Measurements from ENCODE around the gene BOC.

The BOC gene

DNA sequence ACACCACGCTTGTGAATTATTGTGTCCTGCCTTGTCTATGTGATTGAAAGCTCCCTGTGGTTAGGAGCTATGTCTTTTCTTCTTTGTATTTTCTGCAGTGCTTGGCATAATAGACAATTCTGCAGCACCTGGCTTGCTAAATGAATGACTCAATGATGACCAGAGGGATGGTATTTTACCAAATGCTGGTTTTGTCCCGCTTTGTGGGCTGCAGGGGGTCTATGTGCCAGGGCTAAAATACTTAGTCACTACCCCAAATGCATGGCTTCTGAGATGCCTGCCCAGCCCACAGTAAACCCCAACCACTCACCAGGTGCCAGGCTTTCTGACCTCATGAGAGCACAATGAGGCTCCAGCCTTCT lies 50.9 kb downstream of the BOC start:
- DNase-seq (ENCODE audit: extremely low read depth, insufficient read length) = no peak
- TF ChIP-seq, protein P1, sequence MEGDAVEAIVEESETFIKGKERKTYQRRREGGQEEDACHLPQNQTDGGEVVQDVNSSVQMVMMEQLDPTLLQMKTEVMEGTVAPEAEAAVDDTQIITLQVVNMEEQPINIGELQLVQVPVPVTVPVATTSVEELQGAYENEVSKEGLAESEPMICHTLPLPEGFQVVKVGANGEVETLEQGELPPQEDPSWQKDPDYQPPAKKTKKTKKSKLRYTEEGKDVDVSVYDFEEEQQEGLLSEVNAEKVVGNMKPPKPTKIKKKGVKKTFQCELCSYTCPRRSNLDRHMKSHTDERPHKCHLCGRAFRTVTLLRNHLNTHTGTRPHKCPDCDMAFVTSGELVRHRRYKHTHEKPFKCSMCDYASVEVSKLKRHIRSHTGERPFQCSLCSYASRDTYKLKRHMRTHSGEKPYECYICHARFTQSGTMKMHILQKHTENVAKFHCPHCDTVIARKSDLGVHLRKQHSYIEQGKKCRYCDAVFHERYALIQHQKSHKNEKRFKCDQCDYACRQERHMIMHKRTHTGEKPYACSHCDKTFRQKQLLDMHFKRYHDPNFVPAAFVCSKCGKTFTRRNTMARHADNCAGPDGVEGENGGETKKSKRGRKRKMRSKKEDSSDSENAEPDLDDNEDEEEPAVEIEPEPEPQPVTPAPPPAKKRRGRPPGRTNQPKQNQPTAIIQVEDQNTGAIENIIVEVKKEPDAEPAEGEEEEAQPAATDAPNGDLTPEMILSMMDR (IDR thresholded peaks at IDR 0.05; ENCODE audit: insufficient read depth, low read length, poor library complexity, severe bottlenecking) = no peak
- Histone ChIP-seq H3K36me3 (ENCODE audit: control insufficient read depth, insufficient read depth, low read length) (no peaks in the 10 kb centered on the region), H3K27me3 (replicated peaks; ENCODE audit: control insufficient read depth, insufficient read depth, low read length) (no peaks in the 10 kb centered on the region; the same call in 1 of the 2 replicates), H3K4me3 (replicated peaks; ENCODE audit: low read depth, low read length) (no peak overlapping the region)

DNA sequence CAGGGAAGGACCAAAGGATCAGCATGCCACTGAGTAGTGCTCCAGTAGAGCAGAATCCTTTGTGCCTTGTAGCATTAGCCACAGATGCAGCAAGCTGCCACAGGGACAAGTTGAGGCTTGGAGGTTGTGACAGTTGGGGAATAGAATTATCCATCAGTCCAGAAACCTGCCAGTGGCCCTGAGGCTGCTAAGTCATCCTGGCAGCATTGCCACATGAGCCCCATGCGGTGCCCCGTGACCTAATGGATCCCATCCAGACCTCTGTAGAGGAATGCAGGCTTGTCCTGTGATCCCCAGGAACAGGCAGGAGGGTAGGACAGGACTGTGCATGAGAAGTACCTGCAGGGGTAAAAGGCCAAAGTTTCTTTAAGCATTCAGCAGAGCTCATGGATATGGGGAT lies 51.7 kb downstream of the BOC start:
- TF ChIP-seq, protein P1 (IDR thresholded peaks at IDR 0.05; ENCODE audit: insufficient read depth, low read length, poor library complexity, severe bottlenecking) = no peak
- Histone ChIP-seq H3K36me3 (ENCODE audit: control insufficient read depth, insufficient read depth, low read length) (no peaks in the 10 kb centered on the region), H3K27me3 (replicated peaks; ENCODE audit: control insufficient read depth, insufficient read depth, low read length) (no peaks in the 10 kb centered on the region; the same call in 1 of the 2 replicates), H3K4me3 (replicated peaks; ENCODE audit: low read depth, low read length) (no peak overlapping the region)
- DNase-seq (ENCODE audit: extremely low read depth, insufficient read length) = no peak

DNA sequence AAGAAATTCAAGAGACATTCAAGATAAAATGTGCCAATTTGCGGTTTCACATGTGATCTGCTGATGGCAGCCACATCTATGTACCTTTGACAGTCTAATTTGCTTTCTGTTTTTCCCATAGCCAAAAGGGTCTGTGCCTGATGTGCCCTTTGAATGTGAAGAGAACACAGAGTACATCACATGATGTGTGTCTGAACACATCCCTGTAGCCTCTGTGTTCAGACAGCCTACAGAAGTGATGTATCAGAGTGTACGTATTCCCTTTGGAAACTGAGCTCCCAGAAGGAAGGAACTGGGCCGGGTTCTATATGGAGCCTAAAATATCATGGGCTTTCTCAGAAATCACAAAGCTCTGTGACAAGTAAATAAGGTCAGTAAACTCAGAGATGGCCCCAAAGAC lies 52.4 kb downstream of the BOC start:
- H3K27me3 ChIP-seq (replicated peaks; ENCODE audit: control insufficient read depth, insufficient read depth, low read length) = no peaks in the 10 kb centered on the region; the same call in none of the 2 replicates
- no peak for DNase-seq (ENCODE audit: extremely low read depth, insufficient read length)
- no peaks in the 10 kb centered on the region for H3K36me3 ChIP-seq (ENCODE audit: control insufficient read depth, insufficient read depth, low read length)
- H3K4me3 ChIP-seq (replicated peaks; ENCODE audit: low read depth, low read length) = no peak overlapping the region
- TF ChIP-seq, protein P1 (IDR thresholded peaks at IDR 0.05; ENCODE audit: insufficient read depth, low read length, poor library complexity, severe bottlenecking) = no peak

DNA sequence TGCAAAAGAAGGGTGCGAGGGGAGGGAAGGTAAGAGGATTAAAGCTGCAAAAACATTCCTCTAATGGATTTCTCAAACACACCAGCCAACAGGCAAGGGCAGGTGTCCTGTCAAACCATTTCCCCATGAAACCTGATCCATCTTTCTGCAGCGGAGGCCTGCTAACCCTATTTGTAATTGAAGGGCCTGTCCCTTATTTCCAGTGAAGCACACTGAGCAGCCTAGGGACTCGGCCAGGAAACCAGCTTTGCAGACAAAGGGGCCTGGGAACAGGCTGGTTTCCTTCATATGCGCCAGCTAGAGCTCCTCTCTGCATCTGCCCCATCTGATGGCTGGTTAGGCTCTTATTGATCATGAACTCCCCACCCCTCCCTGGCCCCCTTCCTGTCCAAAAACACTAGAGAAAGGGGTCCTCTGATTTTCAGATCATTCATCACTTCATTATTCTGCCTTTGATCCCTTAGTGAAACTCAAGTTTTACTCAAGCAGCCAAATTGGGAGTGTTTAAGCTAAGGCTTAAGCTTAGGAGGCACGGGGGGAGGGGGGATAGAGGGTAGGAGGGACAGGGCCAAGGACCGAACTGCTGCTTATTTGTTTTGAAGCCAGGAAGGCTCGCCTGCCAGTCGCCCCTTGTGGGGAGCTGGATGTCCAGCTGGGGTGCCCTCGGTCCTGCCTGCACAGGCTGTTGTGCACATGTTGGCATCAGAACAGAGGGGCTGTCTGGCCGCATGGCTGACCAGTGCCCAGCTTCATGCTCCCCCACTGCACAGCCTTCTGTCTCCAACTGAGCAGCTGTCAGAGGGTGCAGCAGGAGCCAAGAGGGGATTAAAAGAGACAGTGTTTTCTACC lies 53.1 kb downstream of the BOC start:
- TF ChIP-seq, protein P1 (IDR thresholded peaks at IDR 0.05; ENCODE audit: insufficient read depth, low read length, poor library complexity, severe bottlenecking) = no peak
- Histone ChIP-seq H3K36me3 (ENCODE audit: control insufficient read depth, insufficient read depth, low read length) (no peaks in the 10 kb centered on the region), H3K27me3 (replicated peaks; ENCODE audit: control insufficient read depth, insufficient read depth, low read length) (no peaks in the 10 kb centered on the region; the same call in none of the 2 replicates), H3K4me3 (replicated peaks; ENCODE audit: low read depth, low read length) (no peak overlapping the region)
- no peak for DNase-seq (ENCODE audit: extremely low read depth, insufficient read length)

DNA sequence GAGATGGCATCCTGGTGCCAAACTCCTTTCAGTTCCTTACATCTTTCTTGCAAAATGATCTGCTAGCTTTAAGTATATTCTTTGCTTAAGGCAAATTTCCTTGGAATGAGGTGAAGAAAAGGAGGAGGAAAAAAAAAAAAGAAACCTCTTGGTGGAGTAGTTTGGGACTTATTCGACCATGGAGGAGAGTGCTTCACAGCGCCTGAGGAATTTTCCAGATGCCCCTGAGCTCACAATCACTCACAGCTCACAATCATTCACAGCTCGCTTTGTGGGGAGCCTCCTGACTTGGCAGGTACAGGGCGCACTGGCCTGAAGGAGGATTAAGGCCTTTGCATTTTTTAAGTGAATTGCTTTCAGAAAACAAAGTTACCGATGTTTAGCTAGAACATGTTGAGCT lies 53.9 kb downstream of the BOC start:
- DNase-seq (ENCODE audit: extremely low read depth, insufficient read length) = no peak
- H3K27me3 ChIP-seq (replicated peaks; ENCODE audit: control insufficient read depth, insufficient read depth, low read length) = no peaks in the 10 kb centered on the region; the same call in 1 of the 2 replicates
- TF ChIP-seq, protein P1 (IDR thresholded peaks at IDR 0.05; ENCODE audit: insufficient read depth, low read length, poor library complexity, severe bottlenecking) = no peak
- H3K4me3 ChIP-seq (replicated peaks; ENCODE audit: low read depth, low read length) = no peak overlapping the region
- H3K36me3 ChIP-seq (ENCODE audit: control insufficient read depth, insufficient read depth, low read length) = no peaks in the 10 kb centered on the region

Data from GM06990 (cell line).